Effector memory CD8-positive, alpha-beta T cell (primary cell): ENCODE results near the gene ZFAND2A.
"Not testable (repeated sequence)": the region's sequence is repeated elsewhere in the genome, so short reads cannot be mapped to it uniquely, and the experiment has no call there.

ENCODE experiments used
- ATAC-seq: fragments of 150-1000 bp; cut with Tn5 transposase; replicated peaks from 2 replicates; pipeline ENCODE4 v1.10.0; 2021; ENCODE audit warnings: mild to moderate bottlenecking, moderate library complexity
- DNase-seq, 3 experiments: peaks; one replicate each; pipeline ENCODE4 v3.0.0; 2021
- H3K27ac Mint-ChIP-seq, 2 donors: one replicate each; pipeline ENCODE4 v1.8.0; 2022; ENCODE audit warnings: mild to moderate bottlenecking in 2 of 2, mixed read lengths in 2 of 2, moderate library complexity in 2 of 2
- H3K27me3 Mint-ChIP-seq, 2 donors: one replicate each; pipeline ENCODE4 v1.8.0; 2022; ENCODE audit warnings: mixed read lengths in 2 of 2
- H3K36me3 Mint-ChIP-seq: one replicate; pipeline ENCODE4 v1.8.0; 2022; ENCODE audit warnings: mild to moderate bottlenecking, moderate library complexity, mixed read lengths; ENCODE audit not compliant: insufficient read depth
- H3K4me1 Mint-ChIP-seq, 2 donors: one replicate each; pipeline ENCODE4 v1.8.0; 2022; ENCODE audit warnings: low read depth in 2 of 2, mixed read lengths in 2 of 2
- H3K4me3 Mint-ChIP-seq, 2 donors: one replicate each; pipeline ENCODE4 v1.8.0; 2022; ENCODE audit warnings: mild to moderate bottlenecking in 2 of 2, mixed read lengths in 2 of 2, moderate library complexity in 2 of 2
- H3K9me3 Mint-ChIP-seq, 2 donors: one replicate each; pipeline ENCODE4 v1.8.0; 2022; ENCODE audit warnings: mixed read lengths in 2 of 2

Gene ZFAND2A

DNA sequence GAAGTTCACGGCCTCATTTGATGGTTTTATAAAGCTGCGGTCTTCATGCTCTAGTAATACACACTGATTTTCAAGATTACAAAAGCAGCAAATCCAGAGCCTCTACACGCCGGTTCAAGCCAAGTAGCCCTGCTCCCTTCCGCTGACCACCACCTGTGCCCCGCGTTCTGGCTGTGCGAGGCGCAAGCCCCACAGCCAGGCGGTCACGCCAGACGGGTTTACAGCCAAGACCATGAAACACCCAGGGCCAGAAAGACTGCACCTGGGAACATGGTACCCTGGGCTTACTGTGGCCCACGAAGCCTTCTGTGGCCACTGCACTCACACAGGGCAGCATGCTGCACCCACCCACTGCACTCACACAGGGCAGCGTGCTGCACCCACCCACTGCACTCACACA lies 38.5 kb downstream of the ZFAND2A start:
- Mint-ChIP-seq H3K27me3 (no peaks in the 10 kb centered on the region), H3K27ac (no peak overlapping the region), H3K9me3 (no peaks in the 10 kb centered on the region), H3K4me3 (no peak overlapping the region), H3K36me3 (no peaks in the 10 kb centered on the region), H3K4me1 (peaks cover 0 to 5% of the 10 kb centered on the region in 2 donors)
- no peak for ATAC-seq
- no peak for DNase-seq

- Mint-ChIP-seq H3K4me1 (peaks cover 0 to 6% of the 10 kb centered on the region in 2 donors), H3K27ac (peak overlapping the region in 1 of 2 donors; percentile 29), H3K4me3 (no peak overlapping the region), H3K9me3 (no peaks in the 10 kb centered on the region), H3K27me3 (no peaks in the 10 kb centered on the region), H3K36me3 (peaks cover 2% of the 10 kb centered on the region)
- no peak for DNase-seq
- no peak for ATAC-seq
Measured at GRCh38 chr7:1120791-1121190, 39.2 kb downstream of the ZFAND2A start.

GRCh38 chr7:1119201-1119600 lies 40.8 kb downstream of the ZFAND2A start:
- DNase-seq (no peak), ATAC-seq (no peak)
- Mint-ChIP-seq H3K9me3 (no peaks in the 10 kb centered on the region), H3K27me3 (no peaks in the 10 kb centered on the region), H3K27ac (no peak overlapping the region), H3K4me1 (peaks cover 0 to 6% of the 10 kb centered on the region in 2 donors), H3K36me3 (peaks cover 2% of the 10 kb centered on the region), H3K4me3 (no peak overlapping the region)

- peaks cover 0 to 6% of the 10 kb centered on the region in 2 donors for H3K4me1 Mint-ChIP-seq
- no peak overlapping the region for H3K4me3 Mint-ChIP-seq
- no peaks in the 10 kb centered on the region for H3K9me3 Mint-ChIP-seq
- peaks cover 2% of the 10 kb centered on the region for H3K36me3 Mint-ChIP-seq
- DNase-seq (no peak), ATAC-seq (no peak)
- no peaks in the 10 kb centered on the region for H3K27me3 Mint-ChIP-seq
- H3K27ac Mint-ChIP-seq: no peak overlapping the region
Measured at GRCh38 chr7:1117321-1117928, 42.6 kb downstream of the ZFAND2A start.

- not testable (repeated sequence) for H3K27ac Mint-ChIP-seq, ATAC-seq, H3K4me1 Mint-ChIP-seq, H3K9me3 Mint-ChIP-seq, DNase-seq, H3K36me3 Mint-ChIP-seq, H3K4me3 Mint-ChIP-seq, H3K27me3 Mint-ChIP-seq
Measured at GRCh38 chr7:1116383-1117008, 43.5 kb downstream of the ZFAND2A start.

DNA sequence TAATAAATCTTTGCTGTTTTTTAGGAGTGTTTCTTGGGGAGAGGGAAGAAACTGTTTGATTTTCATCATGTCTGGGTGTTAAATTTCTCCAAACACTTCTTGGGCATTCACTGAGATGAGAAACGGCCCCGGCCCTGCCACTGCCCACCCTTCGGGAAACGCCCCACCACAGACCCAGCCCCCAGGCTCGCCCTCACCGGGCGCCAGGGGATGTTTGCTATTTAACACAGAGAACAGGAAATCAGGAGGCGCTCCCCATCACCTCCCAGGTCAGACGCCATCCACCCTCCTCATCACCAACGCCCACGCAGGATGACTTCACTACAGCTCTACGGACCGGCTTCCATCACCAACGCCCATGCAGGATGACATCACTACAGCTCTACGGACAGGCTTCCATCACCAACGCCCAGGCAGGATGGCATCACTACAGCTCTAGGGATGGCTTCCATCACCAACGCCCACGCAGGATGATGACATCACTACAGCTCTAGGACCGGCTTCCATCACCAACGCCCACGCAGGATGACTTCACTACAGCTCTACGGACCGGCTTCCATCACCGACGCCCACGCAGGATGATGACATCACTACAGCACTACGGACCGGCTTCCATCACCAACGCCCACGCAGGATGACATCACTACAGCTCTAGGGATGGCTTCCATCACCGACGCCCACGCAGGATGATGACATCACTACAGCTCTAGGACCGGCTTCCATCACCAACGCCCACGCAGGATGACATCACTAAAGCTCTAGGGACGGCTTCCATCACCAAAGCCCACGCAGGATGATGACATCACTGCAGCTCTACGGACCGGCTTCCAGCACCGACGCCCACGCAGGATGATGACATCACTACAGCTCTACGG lies 44.6 kb downstream of the ZFAND2A start:
- ATAC-seq, H3K4me3 Mint-ChIP-seq, H3K36me3 Mint-ChIP-seq, H3K27ac Mint-ChIP-seq, H3K4me1 Mint-ChIP-seq, H3K9me3 Mint-ChIP-seq, DNase-seq, H3K27me3 Mint-ChIP-seq: not testable (repeated sequence)

GRCh38 chr7:1114505-1114904 lies 45.5 kb downstream of the ZFAND2A start:
- DNase-seq (no peak), ATAC-seq (no peak)
- Mint-ChIP-seq H3K4me3 (no peak overlapping the region), H3K27me3 (no peaks in the 10 kb centered on the region), H3K4me1 (peaks cover 0 to 4% of the 10 kb centered on the region in 2 donors), H3K27ac (no peak overlapping the region), H3K36me3 (peaks cover 2% of the 10 kb centered on the region), H3K9me3 (no peaks in the 10 kb centered on the region)

DNA sequence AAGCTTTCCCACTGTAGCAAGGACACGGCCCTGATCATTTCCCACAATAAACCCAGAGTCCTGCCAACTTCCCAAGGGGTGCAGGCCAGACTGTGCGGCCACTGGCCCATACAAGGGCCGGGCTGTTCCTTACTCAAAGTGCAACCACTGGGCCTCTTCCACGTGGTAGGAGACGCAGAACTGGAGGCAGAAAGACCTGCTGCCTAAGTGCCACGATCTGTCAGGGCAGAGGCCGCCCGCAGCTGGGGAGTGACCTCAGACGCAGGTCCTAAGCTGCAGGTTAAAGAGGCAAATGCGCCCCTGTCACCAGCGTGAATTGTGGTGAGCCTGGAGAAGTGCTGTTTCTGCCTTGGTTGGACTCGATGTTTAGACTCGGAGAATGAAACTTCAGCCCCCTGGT lies 45.9 kb downstream of the ZFAND2A start:
- Mint-ChIP-seq H3K27me3 (no peaks in the 10 kb centered on the region), H3K9me3 (no peaks in the 10 kb centered on the region), H3K36me3 (peaks cover 5% of the 10 kb centered on the region), H3K27ac (no peak overlapping the region), H3K4me1 (peaks cover 0 to 4% of the 10 kb centered on the region in 2 donors), H3K4me3 (no peak overlapping the region)
- ATAC-seq (no peak), DNase-seq (no peak)

DNA sequence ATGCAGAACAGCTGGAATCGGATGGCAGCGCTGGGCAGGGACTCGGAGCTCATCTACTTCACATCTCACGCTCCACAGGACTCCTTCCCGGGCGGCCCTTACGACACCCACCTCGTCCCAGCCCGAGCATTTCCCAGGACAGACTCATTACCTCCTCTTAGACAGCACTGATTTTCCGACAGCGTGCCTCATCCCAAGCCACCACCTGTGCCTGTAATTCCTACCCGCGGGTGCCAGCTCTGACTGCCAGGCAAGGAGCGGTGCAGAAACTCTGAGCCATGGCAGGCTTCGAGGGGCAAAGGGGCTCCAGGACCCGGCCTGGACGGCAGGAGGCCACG lies 46.5 kb downstream of the ZFAND2A start:
- H3K9me3 Mint-ChIP-seq: no peaks in the 10 kb centered on the region
- peaks cover 0 to 4% of the 10 kb centered on the region in 2 donors for H3K4me1 Mint-ChIP-seq
- ATAC-seq (no peak), DNase-seq (no peak)
- H3K27me3 Mint-ChIP-seq: no peaks in the 10 kb centered on the region
- peaks cover 7% of the 10 kb centered on the region for H3K36me3 Mint-ChIP-seq
- H3K4me3 Mint-ChIP-seq: no peak overlapping the region
- H3K27ac Mint-ChIP-seq: no peak overlapping the region

GRCh38 chr7:1112625-1113547 lies 47.1 kb downstream of the ZFAND2A start:
- DNase-seq (no peak), ATAC-seq (no peak)
- H3K36me3 Mint-ChIP-seq: peaks cover 7% of the 10 kb centered on the region
- H3K9me3 Mint-ChIP-seq: no peaks in the 10 kb centered on the region
- H3K27me3 Mint-ChIP-seq: no peaks in the 10 kb centered on the region
- H3K4me1 Mint-ChIP-seq: peaks cover 0 to 4% of the 10 kb centered on the region in 2 donors
- no peak overlapping the region for H3K4me3 Mint-ChIP-seq
- no peak overlapping the region for H3K27ac Mint-ChIP-seq

- H3K36me3 Mint-ChIP-seq: peaks cover 7% of the 10 kb centered on the region
- H3K27ac Mint-ChIP-seq: no peak overlapping the region
- peaks cover 0 to 1% of the 10 kb centered on the region in 2 donors for H3K4me1 Mint-ChIP-seq
- no peaks in the 10 kb centered on the region for H3K27me3 Mint-ChIP-seq
- no peak for DNase-seq
- no peak overlapping the region for H3K4me3 Mint-ChIP-seq
- ATAC-seq: no peak
- H3K9me3 Mint-ChIP-seq: no peaks in the 10 kb centered on the region
Measured at GRCh38 chr7:1112109-1112508, 47.9 kb downstream of the ZFAND2A start.

GRCh38 chr7:1111156-1111555 lies 48.8 kb downstream of the ZFAND2A start:
- H3K36me3 Mint-ChIP-seq: peaks cover 7% of the 10 kb centered on the region
- no peaks in the 10 kb centered on the region for H3K9me3 Mint-ChIP-seq
- no peak overlapping the region for H3K4me3 Mint-ChIP-seq
- peaks cover 0 to 1% of the 10 kb centered on the region in 2 donors for H3K4me1 Mint-ChIP-seq
- no peaks in the 10 kb centered on the region for H3K27me3 Mint-ChIP-seq
- ATAC-seq: no peak
- DNase-seq: no peak
- no peak overlapping the region for H3K27ac Mint-ChIP-seq

GRCh38 chr7:1110358-1110757 lies 49.6 kb downstream of the ZFAND2A start:
- Mint-ChIP-seq H3K9me3 (no peaks in the 10 kb centered on the region), H3K27ac (no peak overlapping the region), H3K36me3 (peaks cover 5% of the 10 kb centered on the region), H3K4me1 (no peaks in the 10 kb centered on the region), H3K4me3 (no peak overlapping the region), H3K27me3 (no peaks in the 10 kb centered on the region)
- ATAC-seq (no peak), DNase-seq (no peak)
